Fibroblast of the aortic adventitia (primary cell): ENCODE measurements around the gene PACRG. TPM values are rescaled to one million over a fixed set of nuclear protein-coding genes. Genes with fewer than 3 reads are reported as not detected.

Experiments used
- DNase-seq: peaks from one replicate; pipeline ENCODE4 v3.0.0-alpha.2; 2010; ENCODE audit warnings: low read depth
- H3K4me3 ChIP-seq: 2 replicates; pipeline ENCODE4 v1.5.1; 2011; ENCODE audit warnings: low read depth, mild to moderate bottlenecking, control low read depth, low read length, moderate library complexity
- CTCF ChIP-seq: IDR thresholded peaks from 2 replicates; pipeline ENCODE4 v1.5.1; 2011; ENCODE audit warnings: mild to moderate bottlenecking, low read length, control low read depth, inconsistent platforms; ENCODE audit not compliant: insufficient read depth
- total RNA-seq: library from RNA; depleted of rRNA; stranded (reverse); fragments of >200 nt; gene quantifications from 2 replicates; pipeline ENCODE4 v1.2.3, GENCODE V29; 2012; ENCODE audit warnings: low replicate concordance

The PACRG gene
- total RNA-seq, 1 donor: 0.63 TPM

- DNase-seq: no peak
- no peak overlapping the region for H3K4me3 ChIP-seq
- no peak for TF ChIP-seq CTCF
Measured at GRCh38 chr6:162798546-162799266, 70.9 kb downstream of the PACRG start.

- no peak overlapping the region for H3K4me3 ChIP-seq
- DNase-seq: no peak
- TF ChIP-seq CTCF: no peak
Measured at GRCh38 chr6:162814426-162814973, 86.7 kb downstream of the PACRG start.

GRCh38 chr6:162817196-162817595 lies 89.4 kb downstream of the PACRG start:
- TF ChIP-seq CTCF: no peak
- H3K4me3 ChIP-seq: no peak overlapping the region
- DNase-seq: no peak

GRCh38 chr6:162819284-162819683 lies 91.5 kb downstream of the PACRG start:
- H3K4me3 ChIP-seq: no peak overlapping the region
- DNase-seq: no peak
- no peak for TF ChIP-seq CTCF

GRCh38 chr6:162821102-162821501 lies 93.3 kb downstream of the PACRG start:
- TF ChIP-seq CTCF: no peak
- H3K4me3 ChIP-seq: no peak overlapping the region
- no peak for DNase-seq

- no peak overlapping the region for H3K4me3 ChIP-seq
- no peak for TF ChIP-seq CTCF
- no peak for DNase-seq
Measured at GRCh38 chr6:162825597-162825996, 97.8 kb downstream of the PACRG start.
